CD4-positive, alpha-beta T cell (primary cell): ENCODE data around the gene JCAD. TPM values are rescaled to one million over a fixed set of nuclear protein-coding genes. Genes with fewer than 3 reads are reported as not detected.

ENCODE experiments used
- ATAC-seq: fragments of 200-7000 bp; cut with Tn5 transposase; one replicate; pipeline ENCODE4 v1.10.0; 2022; ENCODE audit warnings: mild to moderate bottlenecking; ENCODE audit not compliant: poor library complexity
- CTCF ChIA-PET: fragments of 350-600 bp; sonication (Branson Sonifier 250); formaldehyde crosslinking; loops from one replicate; lab custom pipeline; 2021; ENCODE audit warnings: antibody characterized with exemption, inconsistent platforms; lab: Charles Lee
- POLR2A ChIA-PET: fragments of 350-600 bp; sonication (Branson Sonifier 250); formaldehyde crosslinking; loops from one replicate; lab custom pipeline; 2021; ENCODE audit warnings: antibody characterized with exemption, inconsistent platforms; lab: Charles Lee
- DNase-seq, 14 experiments: peaks; one replicate each; pipeline ENCODE4 v3.0.0-alpha.2; 2013 to 2020; ENCODE audit warnings: mixed read lengths in 2 of 14
- H3K27ac ChIP-seq, 2 donors: one replicate each; pipeline versions ENCODE4 v1.5.1 to v1.7.0; 2013; ENCODE audit warnings: low read length in 2 of 2, low read depth in 1 of 2, mild to moderate bottlenecking in 1 of 2
- H3K27me3 ChIP-seq, 2 experiments: 1 replicate in 1 of 2; 2 replicates in 1 of 2; pipeline versions ENCODE4 v1.6.1 to v1.7.0; 2013; ENCODE audit warnings: low read length in 2 of 2, control low read depth in 1 of 2, mild to moderate bottlenecking in 1 of 2, moderate library complexity in 1 of 2; ENCODE audit not compliant: insufficient read depth in 2 of 2, control insufficient read depth in 1 of 2
- H3K36me3 ChIP-seq: one replicate; pipeline ENCODE4 v1.6.1; 2013; ENCODE audit warnings: low read length, control low read depth; ENCODE audit not compliant: insufficient read depth
- H3K4me1 ChIP-seq: one replicate; pipeline ENCODE4 v1.6.1; 2013; ENCODE audit warnings: low read length, control low read depth; ENCODE audit not compliant: insufficient read depth
- H3K4me3 ChIP-seq: one replicate; pipeline ENCODE4 v1.5.1; 2013; ENCODE audit warnings: mild to moderate bottlenecking, low read length, moderate library complexity
- H3K9me3 ChIP-seq, 2 experiments: 1 replicate in 1 of 2; 2 replicates in 1 of 2; pipeline versions ENCODE4 v1.6.1 to v1.7.0; 2013; ENCODE audit warnings: low read length in 2 of 2, mild to moderate bottlenecking in 2 of 2, control low read depth in 1 of 2, moderate library complexity in 1 of 2; ENCODE audit not compliant: control insufficient read depth in 1 of 2, insufficient read depth in 1 of 2
- H3K27ac Mint-ChIP-seq: one replicate; pipeline ENCODE4 v1.8.0; 2020; ENCODE audit warnings: mixed read lengths
- H3K27me3 Mint-ChIP-seq: one replicate; pipeline ENCODE4 v1.8.0; 2021; ENCODE audit warnings: mixed read lengths
- H3K36me3 Mint-ChIP-seq: one replicate; pipeline ENCODE4 v1.8.0; 2021; ENCODE audit warnings: low read depth, mixed read lengths
- H3K4me1 Mint-ChIP-seq: one replicate; pipeline ENCODE4 v1.8.0; 2021; ENCODE audit warnings: low read depth, mixed read lengths
- H3K4me3 Mint-ChIP-seq: one replicate; pipeline ENCODE4 v1.8.0; 2020; ENCODE audit warnings: mild to moderate bottlenecking, mixed read lengths
- H3K9me3 Mint-ChIP-seq: one replicate; pipeline ENCODE4 v1.8.0; 2020; ENCODE audit warnings: mixed read lengths
- CTCF ChIP-seq: fragments of 200-600 bp; IDR thresholded peaks from one replicate; pipeline ENCODE4 v1.8.0; 2022; ENCODE audit warnings: antibody characterized with exemption, mild to moderate bottlenecking
- intact Hi-C, 2 experiments: fragments of 100-400 bp; cut with DNase I in 1 of 2; cut with micrococcal nuclease in 1 of 2; formaldehyde crosslinking; loops; one replicate each; pipeline versions ENCODE4 v1.15.1 to v1.9.0; 2023 to 2025; cut with DNase I, micrococcal nuclease
- total RNA-seq, 174 experiments: library from RNA in 2 of 174; stranded (reverse) in 2 of 174; gene quantifications; one replicate each; pipeline ENCODE4 v1.2.3 and lab custom pipeline; 2021 to 2026

JCAD gene
- total RNA-seq, 2 experiments from 2014 or later = not detected

GRCh38 chr10:30047430-30047829 lies 12.0 kb downstream of the JCAD start:
- Mint-ChIP-seq H3K36me3 (no peaks in the 10 kb centered on the region), H3K27ac (no peak overlapping the region), H3K4me3 (no peak overlapping the region), H3K27me3 (peaks cover 91% of the 10 kb centered on the region), H3K9me3 (no peaks in the 10 kb centered on the region), H3K4me1 (peaks cover 21% of the 10 kb centered on the region)
- no peak for TF ChIP-seq CTCF
- DNase-seq = no peak
- ChIA-PET POLR2A (no interaction called here), CTCF (no interaction called here)
- no peak overlapping the region for H3K27ac ChIP-seq
- intact Hi-C loops = no loop called here
- no peak for ATAC-seq
- H3K4me1 ChIP-seq = peaks cover 21% of the 10 kb centered on the region
- no peaks in the 10 kb centered on the region for H3K36me3 ChIP-seq
- H3K4me3 ChIP-seq = no peak overlapping the region
- peaks cover 39 to 48% of the 10 kb centered on the region in 2 experiments for H3K27me3 ChIP-seq
- H3K9me3 ChIP-seq = no peaks in the 10 kb centered on the region

- no peak for TF ChIP-seq CTCF
- H3K9me3 Mint-ChIP-seq = no peaks in the 10 kb centered on the region
Observed at GRCh38 chr10:30046476-30046875, 12.9 kb downstream of the JCAD start.

GRCh38 chr10:30045961-30046360 lies 13.4 kb downstream of the JCAD start:
- Mint-ChIP-seq H3K27ac (no peak overlapping the region), H3K36me3 (no peaks in the 10 kb centered on the region), H3K4me3 (no peak overlapping the region), H3K27me3 (peaks cover 92% of the 10 kb centered on the region), H3K9me3 (no peaks in the 10 kb centered on the region), H3K4me1 (peaks cover 21% of the 10 kb centered on the region)
- H3K9me3 ChIP-seq = no peaks in the 10 kb centered on the region
- ATAC-seq (no peak), DNase-seq (no peak)
- peaks cover 40 to 49% of the 10 kb centered on the region in 2 experiments for H3K27me3 ChIP-seq
- no peak overlapping the region for H3K27ac ChIP-seq
- POLR2A ChIA-PET = no interaction called here
- CTCF ChIA-PET = no interaction called here
- no peak overlapping the region for H3K4me3 ChIP-seq
- no peaks in the 10 kb centered on the region for H3K36me3 ChIP-seq
- intact Hi-C loops = no loop called here
- no peak for TF ChIP-seq CTCF
- peaks cover 21% of the 10 kb centered on the region for H3K4me1 ChIP-seq

More at GRCh38 chr10:30046476-30046875, 12.9 kb downstream of the JCAD start:
- no peak overlapping the region for H3K4me3 Mint-ChIP-seq
- ChIA-PET POLR2A (no interaction called here), CTCF (no interaction called here)
- intact Hi-C loops = no loop called here
- Histone ChIP-seq H3K4me1 (peaks cover 21% of the 10 kb centered on the region), H3K27me3 (peaks cover 40 to 48% of the 10 kb centered on the region in 2 experiments), H3K36me3 (no peaks in the 10 kb centered on the region), H3K9me3 (no peaks in the 10 kb centered on the region), H3K4me3 (no peak overlapping the region), H3K27ac (no peak overlapping the region)
- no peak overlapping the region for H3K27ac Mint-ChIP-seq
- H3K36me3 Mint-ChIP-seq = no peaks in the 10 kb centered on the region
- H3K4me1 Mint-ChIP-seq = peaks cover 21% of the 10 kb centered on the region
- no peak for ATAC-seq
- H3K27me3 Mint-ChIP-seq = peaks cover 92% of the 10 kb centered on the region
- DNase-seq = no peak
